SK-N-SH treated with all-trans-retinoic acid at 6 μM for 48 hours (cell line): ENCODE measurements around the gene STX18.
A peak's percentile ranks its signal among the peaks of the same experiment; 100 is the strongest.

Experiments
- ATAC-seq: fragments of 200-7000 bp; cut with Tn5 transposase; 3 replicates; pipeline ENCODE4 v1.9.1; 2020; ENCODE audit warnings: mild to moderate bottlenecking, moderate library complexity
- ARNTL ChIP-seq: fragments of 450-650 bp; formaldehyde crosslinking; IDR thresholded peaks from 2 replicates; pipeline ENCODE4 v1.5.0; 2020; ENCODE audit warnings: low read depth, mild to moderate bottlenecking, moderate library complexity, borderline replicate concordance
- BACH2 ChIP-seq: fragments of 250-450 bp; sonication (Bioruptor Pico); IDR thresholded peaks from 2 replicates; pipeline ENCODE4 v1.9.0; 2021; ENCODE audit warnings: mild to moderate bottlenecking, borderline replicate concordance
- CSDC2 ChIP-seq: fragments of 250-450 bp; sonication (Bioruptor Pico); IDR thresholded peaks from 2 replicates; pipeline ENCODE4 v1.5.0; 2020; ENCODE audit warnings: mild to moderate bottlenecking, moderate library complexity
- CSRNP3 ChIP-seq: fragments of 250-450 bp; sonication (Bioruptor Pico); IDR thresholded peaks from 2 replicates; pipeline ENCODE4 v1.5.1; 2021; ENCODE audit warnings: mild to moderate bottlenecking, moderate library complexity
- ESRRG ChIP-seq: fragments of 250-450 bp; sonication (Bioruptor Pico); IDR thresholded peaks from 2 replicates; pipeline ENCODE4 v1.6.1; 2021; ENCODE audit warnings: mild to moderate bottlenecking
- ISL1 ChIP-seq: fragments of 250-450 bp; sonication (Bioruptor Pico); IDR thresholded peaks from 2 replicates; pipeline ENCODE4 v2.1.2; 2022; ENCODE audit warnings: mild to moderate bottlenecking, moderate library complexity
- OSR1 ChIP-seq: fragments of 250-450 bp; sonication (Bioruptor Pico); IDR thresholded peaks from 2 replicates; pipeline ENCODE4 v1.8.0; 2022; ENCODE audit warnings: moderate library complexity, mild to moderate bottlenecking, inconsistent platforms
- PATZ1 ChIP-seq: fragments of 250-450 bp; sonication (Bioruptor Pico); IDR thresholded peaks from 2 replicates; pipeline ENCODE4 v1.8.0; 2020; ENCODE audit warnings: mild to moderate bottlenecking, moderate library complexity, borderline replicate concordance
- POU6F1 ChIP-seq: fragments of 250-450 bp; sonication (Bioruptor Pico); IDR thresholded peaks from 2 replicates; pipeline ENCODE4 v1.8.0; 2021; ENCODE audit warnings: low read depth, mild to moderate bottlenecking, moderate library complexity, borderline replicate concordance
- PPARA ChIP-seq: fragments of 250-450 bp; sonication (Bioruptor Pico); IDR thresholded peaks from 2 replicates; pipeline ENCODE4 v1.5.0; 2020; ENCODE audit warnings: mild to moderate bottlenecking, borderline replicate concordance
- RARB ChIP-seq: fragments of 250-450 bp; sonication (Bioruptor Pico); IDR thresholded peaks from 2 replicates; pipeline ENCODE4 v1.8.0; 2021; ENCODE audit warnings: mild to moderate bottlenecking, moderate library complexity
- SNAI2 ChIP-seq: fragments of 250-450 bp; sonication (Bioruptor Pico); IDR thresholded peaks from 2 replicates; pipeline ENCODE4 v1.5.0; 2020; ENCODE audit warnings: mild to moderate bottlenecking, moderate library complexity
- TCF4 ChIP-seq: fragments of 250-450 bp; sonication (Bioruptor Pico); IDR thresholded peaks from 2 replicates; pipeline ENCODE4 v1.8.0; 2021; ENCODE audit warnings: mild to moderate bottlenecking, moderate library complexity, borderline replicate concordance
- TOX ChIP-seq: fragments of 250-450 bp; sonication (Bioruptor Pico); IDR thresholded peaks from 2 replicates; pipeline ENCODE4 v1.8.0; 2021; ENCODE audit warnings: mild to moderate bottlenecking, moderate library complexity, borderline replicate concordance
- TSHZ2 ChIP-seq: fragments of 250-450 bp; sonication (Bioruptor Pico); IDR thresholded peaks from 2 replicates; pipeline ENCODE4 v1.5.0; 2020; ENCODE audit warnings: mild to moderate bottlenecking, moderate library complexity
- ZC3H10 ChIP-seq: fragments of 250-450 bp; sonication (Bioruptor Pico); IDR thresholded peaks from 2 replicates; pipeline ENCODE4 v1.5.1; 2021; ENCODE audit warnings: mild to moderate bottlenecking, moderate library complexity
- ZFP3 ChIP-seq: fragments of 250-450 bp; sonication (Bioruptor Pico); IDR thresholded peaks from 2 replicates; pipeline ENCODE4 v1.5.0; 2020; ENCODE audit warnings: mild to moderate bottlenecking, moderate library complexity
- ZFP30 ChIP-seq: fragments of 450-650 bp; formaldehyde crosslinking; IDR thresholded peaks from 2 replicates; pipeline ENCODE4 v1.5.0; 2022; ENCODE audit warnings: mild to moderate bottlenecking, moderate library complexity
- ZNF565 ChIP-seq: fragments of 450-650 bp; formaldehyde crosslinking; conservative IDR thresholded peaks from 2 replicates; pipeline ENCODE4 v1.5.0; 2020; ENCODE audit warnings: low read depth, mild to moderate bottlenecking, moderate library complexity
- ZNF8 ChIP-seq: fragments of 450-650 bp; formaldehyde crosslinking; IDR thresholded peaks from 2 replicates; pipeline ENCODE4 v1.5.0; 2020; ENCODE audit warnings: mild to moderate bottlenecking, moderate library complexity

STX18 gene

GRCh38 chr4:4477796-4478195 lies 64.1 kb downstream of the STX18 start:
- ATAC-seq = no peak
- TF ChIP-seq OSR1 = no peak
- TF ChIP-seq PATZ1 (CRISPR knock-in tag) = no peak

- TF ChIP-seq CSRNP3 (no peak), SNAI2 (CRISPR knock-in tag) (no peak), TOX (CRISPR knock-in tag) (no peak), PATZ1 (CRISPR knock-in tag) (no peak)
- no peak for ATAC-seq
Measured at GRCh38 chr4:4477391-4477790, 64.5 kb downstream of the STX18 start.

GRCh38 chr4:4474476-4474875 lies 67.4 kb downstream of the STX18 start:
- peak; percentile 47 for ATAC-seq
- TF ChIP-seq BACH2 (no peak), RARB (CRISPR knock-in tag) (no peak), CSRNP3 (no peak), TCF4 (CRISPR knock-in tag) (no peak), TSHZ2 (CRISPR knock-in tag) (no peak), TOX (CRISPR knock-in tag) (no peak), ISL1 (CRISPR knock-in tag) (no peak)
- TF ChIP-seq, all 23 proteins: peak for 0

- no peak for ATAC-seq
- TF ChIP-seq TSHZ2 (CRISPR knock-in tag) = no peak
- no peak for TF ChIP-seq ZFP3 (CRISPR knock-in tag)
- no peak for TF ChIP-seq BACH2
- TF ChIP-seq OSR1 = no peak
- no peak for TF ChIP-seq ARNTL (CRISPR knock-in tag)
- no peak for TF ChIP-seq PPARA (CRISPR knock-in tag)
- TF ChIP-seq ZFP30 (CRISPR knock-in tag) = no peak
- TF ChIP-seq CSDC2 (CRISPR knock-in tag) = no peak
- TF ChIP-seq RARB (CRISPR knock-in tag) = no peak
- TF ChIP-seq ESRRG (CRISPR knock-in tag) = no peak
- TF ChIP-seq ZNF8 (CRISPR knock-in tag) = no peak
- no peak for TF ChIP-seq ZC3H10
- no peak for TF ChIP-seq POU6F1 (CRISPR knock-in tag)
- no peak for TF ChIP-seq ZNF565
Measured at GRCh38 chr4:4472344-4472958, 69.4 kb downstream of the STX18 start.
